Stimulated activated CD8-positive, alpha-beta memory T cell treated with anti-CD3 and anti-CD28 coated beads, Interleukin-4, amount 100 ng/mL, for 48 hours (primary cell): ENCODE measurements around the gene KRTAP12-2.

Experiments used
- DNase-seq: peaks from one replicate; pipeline ENCODE4 v3.0.0-alpha.2; 2020

The KRTAP12-2 gene

DNA sequence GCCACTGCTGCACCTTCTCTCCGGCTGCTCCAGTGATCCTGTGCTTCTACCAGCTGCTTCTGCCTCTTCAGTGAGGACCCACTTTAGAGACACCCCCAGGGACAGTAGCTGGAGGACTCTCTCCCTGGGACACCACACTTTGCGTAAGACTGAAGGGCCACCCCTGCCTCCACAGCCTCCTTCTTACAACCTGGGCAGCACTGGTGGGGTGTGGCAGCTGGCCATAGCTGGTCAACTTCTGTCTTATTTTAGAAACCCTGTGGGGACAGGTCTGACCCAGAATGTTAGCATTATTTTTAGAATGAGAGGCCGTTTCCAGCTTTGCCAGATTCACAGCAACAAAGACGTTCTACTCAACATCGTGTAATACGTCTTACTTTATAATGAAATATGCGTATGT is 41.0 kb downstream of the KRTAP12-2 start:
- no peak for DNase-seq

DNA sequence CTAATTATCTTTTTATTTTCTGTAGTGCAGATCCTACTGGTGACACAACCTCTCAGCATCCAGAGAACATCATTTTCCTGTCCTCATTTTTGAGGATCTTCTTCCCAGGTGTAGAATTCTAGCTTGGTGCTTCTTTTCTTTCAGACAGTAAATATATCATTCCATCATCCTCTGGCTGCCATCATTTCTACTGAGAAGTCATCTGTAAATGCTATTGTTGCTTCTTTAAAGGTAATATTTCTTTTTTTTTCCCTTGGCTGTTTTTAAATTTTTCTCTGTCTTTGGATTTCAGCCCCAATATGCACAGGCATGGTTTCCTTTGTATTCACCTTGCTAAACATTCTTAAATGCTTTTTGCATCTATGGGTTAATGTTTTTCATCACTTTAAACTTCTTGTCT is 43.2 kb downstream of the KRTAP12-2 start:
- DNase-seq: no peak

DNA sequence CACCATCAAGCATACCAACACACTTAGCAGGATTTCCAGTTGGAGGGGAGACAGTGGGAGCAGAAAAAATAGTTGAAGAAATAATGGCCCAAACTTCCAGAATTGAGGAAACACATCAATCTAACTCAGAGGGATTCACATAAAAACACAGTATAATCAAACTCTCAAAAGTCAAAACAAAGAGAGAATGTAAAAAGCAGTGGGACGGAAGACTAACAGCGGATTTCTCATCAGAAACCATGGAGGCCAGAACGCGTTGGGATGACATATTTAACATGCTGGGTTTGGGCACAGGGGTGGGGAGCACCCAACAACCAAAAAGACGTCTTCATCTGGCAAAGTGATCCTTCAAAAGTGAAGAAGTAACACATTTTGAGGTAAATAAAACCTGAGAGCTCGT is 46.8 kb downstream of the KRTAP12-2 start:
- DNase-seq: no peak

DNA sequence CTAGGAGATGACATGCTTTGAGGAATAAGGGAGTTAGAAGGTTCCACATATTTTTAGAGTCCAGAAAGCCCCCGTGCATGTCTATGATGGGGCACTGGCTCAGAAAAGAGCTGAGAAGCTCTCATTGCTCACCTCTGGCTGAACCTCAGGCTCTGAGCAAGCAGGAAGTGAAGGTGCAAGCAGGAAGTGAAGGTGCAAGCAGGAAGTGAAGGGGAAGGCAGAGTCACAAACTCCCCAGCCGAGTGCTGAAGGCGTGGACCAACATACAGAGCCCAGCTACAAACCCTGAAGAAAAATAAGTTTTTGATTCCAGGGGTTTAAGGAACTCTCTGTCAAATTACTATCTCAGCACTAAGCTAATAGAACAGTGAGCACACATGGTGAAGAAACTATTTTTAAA is 47.8 kb downstream of the KRTAP12-2 start:
- peak; percentile 54 for DNase-seq

DNA sequence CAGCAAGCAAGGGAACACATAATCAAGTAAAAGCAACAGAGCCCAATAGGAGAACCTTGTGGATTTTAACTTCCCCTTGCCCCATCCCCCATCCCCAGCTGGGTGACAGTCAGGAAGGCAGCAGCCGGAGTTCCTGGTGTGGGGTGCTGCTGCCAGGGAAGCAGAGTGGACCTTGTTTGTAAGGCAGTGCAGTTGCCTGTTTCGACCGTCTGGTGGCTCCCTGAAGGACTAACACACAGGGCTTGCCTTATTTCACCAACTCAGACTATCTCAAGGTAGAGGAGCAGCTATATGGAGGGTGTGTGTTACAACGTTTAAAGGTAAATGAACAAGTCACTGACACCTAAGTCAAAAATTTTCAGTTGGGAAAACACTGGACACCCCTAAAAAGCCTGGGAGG is 48.2 kb downstream of the KRTAP12-2 start:
- DNase-seq: no peak

DNA sequence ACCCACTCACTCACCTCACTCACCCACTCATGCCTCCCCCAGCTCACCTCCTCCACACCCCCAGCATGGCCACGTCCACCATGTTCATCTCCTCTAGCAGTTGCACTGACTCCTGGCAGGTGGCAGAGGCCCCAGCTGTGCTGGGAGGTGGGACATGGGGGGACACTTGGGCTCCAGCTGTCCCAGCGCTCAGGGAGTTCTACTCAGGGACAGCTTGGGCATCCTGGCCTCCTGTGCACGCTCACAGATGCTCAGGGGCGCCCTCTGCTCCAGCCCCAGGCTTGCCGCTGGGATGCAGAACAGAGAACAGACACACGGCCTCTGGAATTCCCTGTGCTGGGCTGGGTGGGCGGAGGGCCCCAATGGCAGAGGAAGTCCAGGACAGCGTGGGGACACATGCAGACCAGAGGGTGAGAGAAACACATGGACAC is 49.6 kb downstream of the KRTAP12-2 start:
- no peak for DNase-seq

DNA sequence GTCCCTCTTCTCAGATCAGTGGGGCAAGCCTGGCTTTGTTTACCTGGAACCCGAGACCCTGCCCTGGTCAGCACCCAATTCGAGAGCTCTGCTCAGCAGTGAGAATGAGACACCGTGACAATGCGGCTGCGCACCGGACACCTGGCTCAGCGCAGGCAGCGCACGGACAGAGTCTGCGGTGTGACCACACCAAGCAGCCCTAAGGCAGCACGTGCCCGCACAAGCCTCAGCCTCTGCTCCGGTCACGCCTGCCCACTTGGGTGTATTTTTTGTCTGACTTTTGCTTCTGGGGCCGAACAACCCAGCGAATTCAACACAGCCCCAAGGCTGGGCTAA is 50.2 kb downstream of the KRTAP12-2 start:
- DNase-seq: no peak
